HG02571 (cell line): Measurements from ENCODE around the gene HOXC11.

Source experiments
- ATAC-seq: cut with Tn5 transposase; IDR thresholded peaks from one replicate; pipeline ENCODE4 v1.9.1; 2021; ENCODE audit warnings: mild to moderate bottlenecking, moderate library complexity; ENCODE audit not compliant: unreplicated experiment

The HOXC11 gene

DNA sequence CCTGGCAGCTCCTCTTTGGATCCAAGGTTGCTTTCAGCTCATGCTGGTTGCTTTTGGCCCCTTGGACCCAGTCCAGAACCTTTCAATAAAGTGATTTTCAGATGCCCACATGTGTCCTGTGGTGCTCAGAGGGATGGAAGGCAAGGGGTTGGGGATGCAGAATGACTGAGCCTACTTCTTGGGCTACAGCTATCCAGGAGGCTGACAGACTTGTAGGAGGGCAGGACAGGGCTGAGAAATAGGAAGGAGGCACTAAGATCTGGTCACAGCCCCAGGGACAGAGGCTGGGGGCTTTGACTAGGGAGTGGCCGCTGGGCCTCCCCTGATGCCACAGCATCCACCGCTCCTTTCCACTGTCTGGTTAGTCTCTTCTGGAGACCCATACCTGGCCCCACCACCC is 1.2 kb upstream of the HOXC11 start:
- no peak for ATAC-seq

DNA sequence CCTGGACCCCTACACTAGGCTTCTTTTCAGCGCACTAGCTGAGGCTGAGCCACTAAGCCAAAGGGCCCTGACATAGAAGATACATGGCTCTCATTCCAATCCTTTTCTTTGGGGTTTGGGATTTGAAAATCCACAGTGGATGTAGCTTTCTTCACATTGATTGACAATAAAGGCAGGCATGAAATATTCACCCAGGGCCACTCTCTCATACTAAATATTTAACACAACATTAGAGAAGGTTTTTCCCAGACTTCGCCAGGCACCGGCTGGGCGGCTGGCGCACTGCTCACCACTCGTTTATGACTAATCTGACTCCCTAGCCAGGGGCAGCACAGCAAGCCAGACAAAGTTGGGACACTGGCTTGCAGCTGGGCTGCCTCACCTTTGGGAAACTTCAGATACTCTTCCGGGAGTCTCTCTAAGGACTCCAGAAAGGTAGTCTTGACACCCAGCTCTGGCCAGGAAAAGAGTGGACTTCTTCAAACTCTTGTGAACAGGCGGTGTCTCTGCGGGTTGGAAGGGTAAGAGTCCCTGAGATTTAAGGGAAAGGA is 699 bp upstream of the HOXC11 start:
- no peak for ATAC-seq

DNA sequence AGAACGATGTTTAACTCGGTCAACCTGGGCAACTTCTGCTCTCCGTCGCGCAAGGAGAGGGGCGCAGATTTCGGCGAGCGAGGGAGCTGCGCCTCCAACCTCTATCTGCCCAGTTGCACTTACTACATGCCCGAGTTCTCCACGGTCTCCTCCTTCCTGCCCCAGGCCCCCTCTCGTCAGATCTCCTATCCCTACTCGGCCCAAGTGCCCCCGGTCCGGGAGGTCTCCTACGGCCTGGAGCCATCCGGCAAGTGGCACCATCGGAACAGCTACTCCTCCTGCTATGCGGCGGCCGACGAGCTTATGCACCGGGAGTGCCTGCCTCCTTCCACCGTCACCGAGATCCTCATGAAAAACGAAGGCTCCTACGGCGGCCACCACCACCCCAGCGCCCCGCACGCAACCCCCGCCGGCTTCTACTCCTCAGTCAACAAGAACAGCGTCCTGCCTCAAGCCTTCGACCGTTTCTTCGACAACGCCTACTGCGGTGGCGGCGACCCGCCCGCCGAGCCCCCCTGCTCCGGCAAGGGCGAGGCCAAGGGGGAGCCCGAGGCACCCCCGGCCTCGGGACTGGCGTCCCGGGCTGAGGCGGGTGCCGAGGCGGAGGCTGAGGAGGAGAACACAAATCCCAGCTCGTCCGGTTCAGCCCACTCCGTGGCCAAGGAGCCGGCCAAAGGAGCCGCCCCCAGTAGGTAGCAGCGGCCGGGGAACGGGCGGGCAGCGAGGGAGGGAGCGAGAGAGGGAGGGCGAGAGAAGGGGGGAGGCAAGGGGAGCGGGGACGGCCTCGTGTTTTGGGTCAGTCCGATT is 513 bp downstream of the HOXC11 start:
- no peak for ATAC-seq

DNA sequence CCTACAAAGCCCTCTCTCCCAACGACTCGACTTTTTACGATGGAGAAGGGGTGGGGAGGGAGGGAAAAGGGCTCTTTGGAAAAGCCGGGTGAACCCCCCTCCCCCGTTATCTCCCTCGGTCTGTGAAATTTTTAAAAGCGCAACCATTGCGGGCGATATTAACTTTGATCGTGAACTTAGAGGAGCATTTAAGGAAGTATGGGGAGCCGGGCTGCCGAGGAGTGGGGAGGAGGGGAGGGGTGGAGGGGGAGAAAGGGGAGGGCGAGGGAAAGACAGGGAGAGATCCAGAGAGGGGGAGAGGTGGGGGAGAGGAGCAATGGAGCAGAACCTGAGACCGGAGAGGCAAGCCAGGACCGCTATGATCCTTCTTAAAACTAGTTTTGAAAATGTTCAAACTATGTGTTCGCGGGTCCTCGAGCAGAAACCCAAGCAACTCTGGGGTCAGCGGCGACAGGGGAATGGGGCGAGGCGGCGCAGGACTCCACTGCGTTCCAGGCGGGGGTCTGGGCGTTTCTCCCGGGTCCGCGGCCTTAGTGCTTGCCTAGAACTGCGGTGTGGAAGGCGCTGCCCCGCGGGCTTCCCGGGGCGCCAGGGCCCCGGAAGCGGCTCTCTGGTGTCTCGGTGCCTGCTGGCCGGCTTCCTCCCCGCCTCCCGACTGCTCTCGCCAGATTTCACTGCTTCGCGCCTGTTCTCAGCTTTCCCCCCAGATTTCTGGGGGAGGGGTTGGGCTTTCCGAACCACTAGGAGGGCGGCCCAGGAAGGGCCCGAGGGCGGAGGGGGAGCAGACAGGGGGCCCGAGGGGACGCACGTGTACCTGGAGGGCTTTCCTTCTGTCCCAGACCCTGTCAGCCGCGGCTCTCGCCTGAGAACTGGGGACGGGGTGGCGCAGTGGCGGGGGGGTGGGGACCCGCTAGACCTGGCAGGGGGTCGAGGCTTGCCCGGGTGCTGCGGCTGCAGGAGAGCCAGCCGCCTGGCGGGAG is 1.4 kb downstream of the HOXC11 start, which contains the start of gene HOTAIR:
HOTAIR (minus strand) TSS at position 871 of the 980 bp plus-strand sequence.
- no peak for ATAC-seq

DNA sequence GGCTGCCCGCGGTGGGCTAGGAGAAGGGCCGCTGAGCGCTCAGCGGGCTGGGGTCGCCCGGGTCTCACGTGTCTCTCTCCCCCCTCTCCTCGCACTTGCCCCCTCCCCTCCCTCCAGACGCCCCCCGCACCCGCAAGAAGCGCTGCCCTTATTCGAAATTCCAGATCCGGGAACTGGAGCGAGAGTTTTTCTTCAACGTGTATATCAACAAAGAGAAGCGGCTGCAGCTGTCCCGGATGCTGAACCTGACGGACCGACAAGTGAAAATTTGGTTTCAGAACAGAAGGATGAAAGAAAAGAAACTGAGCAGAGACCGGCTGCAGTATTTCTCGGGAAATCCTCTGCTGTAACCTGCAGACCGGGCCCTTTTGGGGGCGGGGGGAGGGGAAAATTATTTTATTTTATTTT is 2.1 kb downstream of the HOXC11 start:
- ATAC-seq: no peak

DNA sequence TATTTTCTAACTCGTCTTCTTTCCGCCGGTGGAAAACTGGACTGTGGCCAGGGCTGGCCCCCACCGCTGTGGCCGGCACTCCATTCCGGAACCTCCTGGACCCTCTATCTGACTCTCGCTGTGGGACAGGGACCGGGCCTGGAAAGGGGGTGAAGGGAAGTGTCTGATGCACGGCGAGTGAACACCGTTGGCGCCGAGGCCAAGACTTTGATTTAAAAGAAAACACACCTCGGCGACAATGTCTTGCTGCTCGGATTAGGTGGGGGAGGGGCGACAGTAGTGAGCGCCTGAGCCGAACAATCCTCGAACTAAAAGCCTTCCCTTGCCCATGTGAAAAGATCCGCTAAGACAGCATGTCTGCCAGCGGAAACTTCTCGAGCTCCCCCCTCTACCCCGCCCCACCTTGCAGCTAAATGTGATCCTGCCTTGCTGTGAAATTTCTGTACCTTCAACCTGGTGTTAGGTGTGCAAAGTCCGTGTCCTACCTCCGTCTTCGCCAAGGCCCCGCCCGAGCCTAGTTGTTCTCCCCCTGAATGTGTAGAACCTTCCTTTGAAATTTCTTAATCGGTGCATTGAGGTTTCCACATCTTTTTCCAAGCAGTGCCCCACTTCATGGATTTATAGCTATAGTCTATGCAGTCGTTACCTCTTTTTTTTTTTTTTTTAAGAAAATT is 2.7 kb downstream of the HOXC11 start:
- no peak for ATAC-seq

DNA sequence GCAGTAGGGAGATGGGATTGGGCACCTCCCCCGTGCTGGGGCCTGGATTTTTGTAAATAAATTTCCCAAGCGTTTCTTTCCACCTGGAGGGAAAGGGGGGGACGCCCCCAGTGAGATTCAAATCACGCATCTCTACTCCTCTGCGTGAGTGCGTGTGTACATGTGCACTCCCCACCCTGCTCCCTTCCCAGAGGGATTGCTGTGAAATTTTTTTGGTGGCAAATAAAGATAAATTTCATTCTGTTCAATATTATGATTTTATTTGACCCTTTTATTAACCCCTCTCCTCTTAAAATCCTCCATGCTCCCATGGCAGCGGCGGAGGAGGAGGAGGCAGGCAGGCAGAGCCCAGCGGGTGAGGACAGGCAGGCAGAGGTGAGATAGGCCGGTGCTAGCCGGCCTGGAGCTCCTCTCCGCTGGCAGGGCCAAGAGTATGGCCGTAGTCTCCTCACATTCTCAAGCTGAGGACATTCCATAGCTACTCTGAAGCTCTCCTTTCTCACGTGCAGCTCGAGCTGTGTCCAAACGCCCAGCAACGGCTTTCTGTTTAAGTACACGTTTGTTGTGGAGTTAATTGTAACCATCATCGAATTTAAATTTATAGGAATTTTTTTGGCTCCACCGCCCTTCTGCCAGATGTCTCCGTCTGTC is 3.4 kb downstream of the HOXC11 start:
- no peak for ATAC-seq

DNA sequence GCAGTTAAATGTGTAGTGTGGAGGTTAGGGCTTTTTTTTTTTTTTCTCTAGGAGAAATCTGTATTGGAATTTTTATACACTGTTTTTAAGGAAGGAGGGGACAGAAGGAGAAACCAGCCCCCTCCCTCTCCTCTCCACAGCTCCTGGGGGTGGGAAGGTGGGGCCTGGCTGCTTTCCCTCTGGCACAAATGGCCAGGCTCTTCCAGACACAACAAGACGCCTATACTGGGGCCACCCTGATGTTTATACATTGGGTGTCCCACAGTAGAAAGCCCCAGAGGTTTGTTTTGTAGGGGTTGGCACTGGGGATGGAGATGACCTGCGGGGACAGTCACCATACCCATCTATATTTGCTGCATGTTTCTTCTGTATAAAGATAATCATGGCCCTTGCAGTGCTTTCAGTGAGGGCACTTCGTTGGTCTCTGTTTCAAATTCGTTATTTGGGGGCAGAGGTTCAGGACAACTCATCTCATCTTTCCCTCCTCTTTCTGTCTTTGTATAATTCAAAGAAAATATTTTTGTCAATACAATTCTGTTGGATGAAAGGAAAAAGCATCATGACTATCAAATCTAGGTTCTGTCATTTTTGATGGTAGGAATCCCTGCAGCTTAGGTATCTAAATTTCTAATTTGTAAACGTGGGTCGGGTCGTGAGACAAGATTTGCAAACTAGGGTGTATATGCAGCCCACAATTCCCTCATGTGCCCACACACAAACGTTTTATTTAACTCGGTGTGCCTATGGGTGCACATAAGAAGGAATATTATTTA is 4.1 kb downstream of the HOXC11 start:
- no peak for ATAC-seq

DNA sequence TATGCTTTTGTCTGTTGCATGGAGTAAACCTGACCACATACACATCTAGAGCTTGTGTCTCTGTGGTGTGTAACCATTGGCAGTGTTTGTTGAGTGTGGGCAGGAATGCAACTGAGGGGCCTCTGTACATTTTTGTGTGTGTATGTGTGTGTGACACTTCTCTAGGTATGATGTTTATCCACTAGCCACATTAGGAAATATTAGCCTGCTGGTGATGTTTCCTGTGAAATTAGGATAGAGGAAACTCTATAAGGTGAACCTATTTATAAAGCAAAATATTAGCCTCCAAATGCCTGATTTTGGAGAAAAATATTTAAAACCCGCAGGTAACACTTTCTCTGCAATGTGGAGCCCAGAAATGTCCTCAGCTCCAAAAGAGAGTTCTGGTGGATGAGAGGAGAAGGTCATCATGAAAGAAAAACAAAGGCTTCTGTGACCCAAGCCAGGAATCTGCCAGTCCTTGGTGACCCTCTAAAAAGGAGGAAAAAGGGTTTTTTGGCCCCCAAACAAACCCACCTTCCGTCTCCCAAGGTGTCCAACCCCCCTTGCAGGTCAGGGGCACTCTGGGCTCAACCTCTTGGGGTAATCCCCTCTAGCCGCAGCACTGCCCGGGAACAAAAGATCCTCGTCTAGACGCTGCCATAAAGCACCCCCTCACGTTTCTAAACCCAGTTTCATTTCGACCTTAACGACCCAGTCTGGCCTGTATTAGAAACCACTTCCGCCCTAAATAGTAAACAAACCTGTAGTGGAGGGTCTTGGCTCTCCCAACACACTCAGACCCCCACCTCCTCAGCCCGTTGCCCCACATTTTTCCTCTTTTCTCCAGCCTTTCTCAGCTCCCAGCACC is 4.9 kb downstream of the HOXC11 start:
- ATAC-seq: no peak

DNA sequence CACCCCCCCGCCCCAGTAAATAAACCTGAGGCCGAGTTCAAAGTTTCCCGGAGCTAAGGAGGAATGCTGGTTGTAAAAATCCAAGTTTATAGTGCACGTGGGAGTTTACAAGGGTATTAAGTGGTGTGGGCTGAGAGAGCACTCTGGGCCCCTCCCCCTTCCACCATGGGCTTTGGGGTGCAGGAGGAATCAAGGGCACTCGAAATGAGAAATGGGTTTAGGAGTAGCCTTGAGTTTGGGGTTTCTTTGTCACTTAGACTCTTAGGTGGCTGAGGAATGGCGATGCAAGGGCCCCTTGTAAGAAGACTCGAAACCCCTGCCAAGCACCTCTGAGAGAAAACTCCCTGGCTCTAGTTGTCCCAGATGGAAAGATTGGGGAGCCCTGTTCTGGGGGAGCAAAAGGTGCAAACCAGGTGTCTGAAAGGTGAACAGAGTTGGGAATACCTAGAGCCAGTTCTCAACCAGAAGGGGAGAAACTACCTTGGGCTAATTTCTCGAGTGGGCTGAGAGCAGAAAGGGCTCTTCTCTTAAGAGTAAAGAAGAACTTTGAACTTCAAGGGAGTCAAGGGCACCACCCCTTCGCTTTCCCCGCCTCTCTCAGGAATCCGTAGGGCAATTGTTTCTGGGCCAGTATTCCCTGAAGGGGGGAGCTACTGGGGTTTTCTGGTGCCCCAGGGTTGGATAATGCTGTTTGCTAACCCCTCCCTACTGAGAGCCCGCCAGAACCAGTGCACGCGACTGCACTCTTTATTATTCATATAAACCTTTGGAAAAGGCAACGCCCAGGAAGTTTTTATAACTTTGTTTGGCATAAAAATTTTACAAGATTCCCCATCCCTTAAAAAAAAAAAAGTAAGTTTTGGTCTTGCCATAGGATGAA is 5.8 kb downstream of the HOXC11 start:
- ATAC-seq: no peak

DNA sequence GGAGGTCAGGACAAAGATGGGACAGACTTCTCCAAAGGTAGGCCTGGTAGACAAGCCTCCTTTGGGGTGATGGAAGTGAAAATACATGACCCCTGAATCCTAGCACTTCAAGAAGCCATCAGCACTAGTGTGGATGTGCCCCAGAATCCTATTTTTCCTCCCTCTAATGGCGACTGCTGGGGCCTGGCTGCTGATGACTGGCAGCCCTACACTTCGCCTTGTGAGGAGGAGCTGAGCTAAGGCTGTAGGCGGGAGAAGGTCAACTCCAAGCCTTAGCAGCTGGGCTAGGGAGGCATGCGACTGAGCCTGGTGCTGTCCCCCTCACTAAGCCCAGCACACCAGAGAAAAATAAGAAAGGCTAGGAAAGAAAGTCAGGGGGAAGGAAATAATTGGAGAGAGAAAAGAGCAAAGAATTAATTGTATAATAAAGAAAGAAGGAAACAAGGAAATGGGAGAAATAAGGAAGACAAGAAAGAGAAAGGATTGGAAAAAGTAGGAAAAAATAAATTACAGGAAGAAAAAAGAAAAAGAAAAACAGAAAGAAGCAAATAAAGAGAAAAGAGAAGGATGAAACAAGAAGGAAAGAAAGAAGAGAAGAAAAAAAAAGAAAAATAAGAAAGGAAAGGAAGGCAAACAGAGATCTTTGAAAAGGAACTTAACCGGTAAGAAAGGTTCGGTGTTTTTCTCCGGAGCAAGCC is 7.3 kb downstream of the HOXC11 start:
- ATAC-seq: no peak

DNA sequence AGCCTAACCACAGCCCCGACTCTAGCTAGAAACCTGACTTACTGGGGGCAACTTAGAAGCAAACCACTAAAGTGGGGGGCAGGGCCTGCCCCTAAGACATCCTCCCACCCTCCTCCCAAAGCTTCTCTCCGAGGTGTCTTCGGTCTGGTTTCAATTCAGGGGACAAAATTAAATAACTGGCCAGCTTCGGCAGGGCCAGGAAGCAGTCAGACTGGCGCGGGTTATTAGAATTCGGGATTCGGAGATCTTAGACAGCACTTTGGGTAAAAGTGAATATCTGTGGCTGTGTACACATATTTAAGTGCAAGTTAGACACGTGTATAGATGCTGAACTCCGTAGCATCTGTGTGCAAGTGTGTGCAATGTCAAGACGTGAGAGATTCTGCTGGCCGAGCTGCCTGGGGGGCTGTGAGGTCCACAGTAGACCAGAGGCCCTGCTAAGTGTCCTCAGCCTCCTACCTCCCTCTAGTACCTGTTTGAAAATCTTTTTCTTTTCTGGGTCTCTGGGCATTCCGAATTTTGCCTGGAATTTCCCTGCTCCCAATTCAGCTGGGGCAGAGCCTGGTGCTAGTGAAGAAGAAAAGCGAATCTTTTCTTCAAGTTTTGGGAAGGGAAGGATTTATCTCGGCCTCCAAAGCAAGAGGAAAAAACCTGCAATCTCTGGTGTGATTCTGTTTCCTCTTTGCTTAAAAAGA is 8.0 kb downstream of the HOXC11 start:
- no peak for ATAC-seq

DNA sequence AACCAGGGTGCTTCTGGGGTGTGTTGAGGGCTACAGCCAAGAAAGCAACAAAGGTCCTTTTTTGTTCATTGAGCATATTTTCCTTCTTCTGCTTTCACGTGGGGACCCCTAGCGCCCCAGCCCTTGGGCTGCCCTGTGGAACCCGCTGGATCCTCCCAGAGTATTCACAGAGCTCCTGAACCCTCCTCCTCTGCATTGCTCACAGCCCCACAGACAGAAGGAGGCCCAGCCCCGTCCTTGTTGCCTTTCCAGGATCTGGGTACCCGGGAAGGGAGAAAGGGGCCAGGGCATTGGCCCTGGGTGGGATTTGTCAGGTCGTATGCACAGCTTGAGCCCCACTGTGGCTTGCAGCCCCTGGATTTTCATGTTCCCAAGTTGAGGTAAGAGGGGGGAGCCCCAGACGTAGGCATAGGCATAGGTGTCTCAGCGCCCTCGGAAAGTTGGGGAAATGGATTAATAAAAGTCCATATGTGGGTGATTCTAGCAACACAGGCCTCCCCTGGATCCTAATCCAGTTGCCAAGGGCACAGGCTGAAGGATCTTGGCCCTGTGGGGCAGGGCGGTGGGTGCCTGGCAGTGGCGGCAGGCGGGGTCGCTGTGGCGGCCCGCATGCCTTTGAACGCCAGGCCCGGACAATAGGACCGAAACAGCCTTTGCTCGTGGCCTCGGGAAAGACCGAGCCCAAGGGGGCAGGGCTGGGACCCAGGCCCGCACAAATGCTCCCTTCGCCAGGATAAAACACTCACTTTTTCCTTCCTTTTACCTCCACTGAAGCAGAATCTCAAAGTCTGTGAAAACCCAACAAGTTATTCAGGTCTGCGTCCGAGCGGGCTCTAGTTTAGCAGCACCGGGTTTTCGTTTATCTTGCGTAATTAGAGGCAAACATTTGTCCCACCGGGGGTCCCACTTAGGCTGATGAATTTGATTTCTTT is 9.0 kb downstream of the HOXC11 start:
- ATAC-seq: no peak

DNA sequence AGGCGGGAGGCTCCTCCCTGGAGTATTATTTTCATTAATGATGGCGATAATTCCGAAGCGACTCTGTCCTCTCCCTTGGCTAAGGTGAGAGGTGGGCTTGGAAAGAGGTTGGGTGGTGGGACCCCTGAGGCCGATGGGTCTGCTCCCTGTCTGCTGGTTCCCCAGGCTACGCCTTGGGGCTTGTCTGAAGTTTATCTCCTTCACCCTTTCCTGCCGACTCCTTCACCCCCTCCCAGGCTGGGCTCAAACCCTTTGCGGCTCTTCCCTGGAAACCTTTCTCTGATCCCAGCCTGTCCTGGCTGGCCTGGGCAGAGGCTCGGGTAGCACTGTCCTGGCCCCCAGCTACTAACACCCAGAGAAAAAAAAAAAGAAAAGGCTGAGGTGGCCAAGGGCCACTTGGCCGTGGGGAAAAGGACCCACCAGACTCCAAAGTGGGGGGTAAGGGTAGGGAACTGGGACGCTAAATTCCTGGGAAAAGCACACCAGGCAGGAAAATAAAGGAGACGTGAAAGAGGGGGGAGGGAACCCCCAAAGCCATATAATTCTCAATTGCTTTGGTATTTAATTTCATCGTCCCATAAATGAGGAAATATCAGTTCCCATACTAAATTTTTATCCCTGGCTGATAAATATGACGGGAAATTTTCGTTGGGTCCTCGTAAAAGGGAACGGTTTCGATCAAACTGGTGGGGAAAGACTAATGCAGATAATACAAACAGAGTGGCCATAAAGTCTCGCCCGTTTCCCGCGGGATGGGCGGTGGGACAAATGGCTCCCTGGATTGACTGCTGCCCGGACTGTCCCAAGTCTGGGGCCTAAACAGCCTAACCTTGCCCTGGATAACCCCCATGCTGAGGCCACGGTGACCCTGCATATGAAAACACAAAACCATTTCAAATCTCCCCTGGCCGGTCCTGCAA is 10.0 kb downstream of the HOXC11 start:
- no peak for ATAC-seq

DNA sequence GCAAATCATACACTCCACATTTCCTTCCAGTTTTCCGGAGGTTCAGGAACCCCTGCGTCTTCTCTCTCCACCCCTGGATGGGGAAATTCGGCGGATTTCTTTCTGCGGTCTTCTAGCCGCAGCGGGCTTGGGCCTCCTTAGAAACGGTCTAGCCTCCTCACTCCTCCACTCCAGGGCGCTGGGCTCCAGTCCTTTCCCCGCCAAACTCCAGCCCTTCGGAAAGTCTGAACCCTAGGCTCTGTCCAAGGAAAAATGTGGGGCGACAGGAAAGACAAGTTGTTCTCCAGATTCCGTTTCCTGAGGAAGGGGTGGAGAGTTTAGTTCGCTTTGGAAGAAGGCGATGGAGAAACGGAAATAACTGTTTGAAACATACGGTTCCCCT is 10.6 kb downstream of the HOXC11 start:
- no peak for ATAC-seq
